IMR-90 (cell line): ENCODE data around the gene PSMA3.

Source experiments
- BHLHE40 ChIP-seq: fragments of 150-350 bp; IDR thresholded peaks from 2 replicates; pipeline ENCODE4 v1.6.1; 2016; ENCODE audit warnings: mild to moderate bottlenecking, low read depth, low read length
- MAZ ChIP-seq: IDR thresholded peaks from 2 replicates; pipeline ENCODE4 v1.6.1; 2012; ENCODE audit warnings: low read depth, mild to moderate bottlenecking, low read length, improper control_type of control experiment, moderate library complexity, borderline replicate concordance
- POLR2A ChIP-seq: IDR thresholded peaks from 2 replicates; pipeline ENCODE4 v1.6.1; 2012; ENCODE audit warnings: mild to moderate bottlenecking, low read depth, low read length
- RAD21 ChIP-seq: IDR thresholded peaks from 2 replicates; pipeline ENCODE4 v1.6.1; 2012; ENCODE audit warnings: low read length, improper control_type of control experiment
- TF ChIP-seq, protein P1 (sequence below): conservative IDR thresholded peaks from 2 replicates; pipeline ENCODE4 v1.5.1; 2012; ENCODE audit warnings: mild to moderate bottlenecking, low read depth, low read length, improper control_type of control experiment

DNA sequence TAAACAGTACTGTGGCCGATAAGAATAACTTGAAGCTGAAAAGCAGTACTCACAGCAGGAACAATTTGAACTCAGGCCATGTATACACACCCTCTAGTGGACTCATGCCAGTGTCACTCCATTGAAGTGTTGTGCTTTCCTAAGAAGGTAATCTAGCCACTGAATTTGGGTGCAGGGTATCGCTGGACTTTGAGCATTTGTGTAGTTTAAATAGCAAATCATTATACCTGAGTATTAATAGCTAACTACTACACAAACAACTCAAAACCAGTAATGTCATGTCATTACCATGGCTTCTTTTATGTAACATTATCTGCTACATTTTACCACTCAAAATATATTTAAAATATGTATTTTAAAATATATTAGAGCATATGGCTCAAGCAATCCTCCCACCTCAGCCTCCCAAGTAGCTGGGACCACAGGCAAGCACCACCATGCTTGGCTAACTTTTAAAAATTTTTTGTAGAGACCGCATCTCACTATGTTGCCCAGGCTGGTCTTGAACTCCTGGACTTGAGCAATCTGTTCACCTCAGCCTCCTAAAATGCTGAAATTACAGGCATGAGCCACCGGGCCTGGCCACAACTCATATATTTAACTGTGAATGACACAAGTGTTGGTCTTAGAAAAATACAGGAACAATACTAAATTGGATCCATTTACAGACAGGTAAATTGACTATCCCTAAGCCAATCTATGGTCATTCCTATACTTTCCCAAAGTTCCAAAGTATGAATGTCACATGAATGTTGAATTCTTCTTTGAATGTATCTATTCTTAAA is 28.1 kb downstream of the PSMA3 start:
- TF ChIP-seq POLR2A: no peak
- TF ChIP-seq, protein P1, sequence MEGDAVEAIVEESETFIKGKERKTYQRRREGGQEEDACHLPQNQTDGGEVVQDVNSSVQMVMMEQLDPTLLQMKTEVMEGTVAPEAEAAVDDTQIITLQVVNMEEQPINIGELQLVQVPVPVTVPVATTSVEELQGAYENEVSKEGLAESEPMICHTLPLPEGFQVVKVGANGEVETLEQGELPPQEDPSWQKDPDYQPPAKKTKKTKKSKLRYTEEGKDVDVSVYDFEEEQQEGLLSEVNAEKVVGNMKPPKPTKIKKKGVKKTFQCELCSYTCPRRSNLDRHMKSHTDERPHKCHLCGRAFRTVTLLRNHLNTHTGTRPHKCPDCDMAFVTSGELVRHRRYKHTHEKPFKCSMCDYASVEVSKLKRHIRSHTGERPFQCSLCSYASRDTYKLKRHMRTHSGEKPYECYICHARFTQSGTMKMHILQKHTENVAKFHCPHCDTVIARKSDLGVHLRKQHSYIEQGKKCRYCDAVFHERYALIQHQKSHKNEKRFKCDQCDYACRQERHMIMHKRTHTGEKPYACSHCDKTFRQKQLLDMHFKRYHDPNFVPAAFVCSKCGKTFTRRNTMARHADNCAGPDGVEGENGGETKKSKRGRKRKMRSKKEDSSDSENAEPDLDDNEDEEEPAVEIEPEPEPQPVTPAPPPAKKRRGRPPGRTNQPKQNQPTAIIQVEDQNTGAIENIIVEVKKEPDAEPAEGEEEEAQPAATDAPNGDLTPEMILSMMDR: 0 out of 2 replicates have a peak, but pooled peaks have one; percentile 9
- no peak for TF ChIP-seq BHLHE40
- TF ChIP-seq MAZ: no peak
- TF ChIP-seq RAD21: no peak
